SK-MEL-5 (cell line): ENCODE data around the gene MVK. TPM values are rescaled to one million over a fixed set of nuclear protein-coding genes. Genes with fewer than 3 reads are reported as not detected.

Source experiments
- DNase-seq: peaks from one replicate; pipeline ENCODE4 v3.0.0-alpha.2; 2016; ENCODE audit warnings: low read depth, low spot score
- in situ Hi-C: cut with HindIII; loops from 2 replicates; pipeline ENCODE4 v1.10.0; 2016; ENCODE audit warnings: low sequenced_read_pairs, high pct_unique_total_duplicates, low pct_unique_long_range_greater_than_20kb
- total RNA-seq: library from RNA; depleted of rRNA; stranded (reverse); fragments of >200 nt; shearing (Covaris generic); gene quantifications from 2 replicates; pipeline ENCODE4 v1.2.3, GENCODE V29; 2014

Gene MVK
- total RNA-seq, 1 experiment from 2014 or later, result 27.2 TPM

GRCh38 chr12:109558374-109559199 is 15.0 kb upstream of the MVK start:
- in situ Hi-C loops, result no loop called here
- no peak for DNase-seq

GRCh38 chr12:109559200-109559505 is 14.4 kb upstream of the MVK start:
- in situ Hi-C loops, result no loop called here

GRCh38 chr12:109559601-109560000 is 14.0 kb upstream of the MVK start:
- DNase-seq, result no peak
- in situ Hi-C loops, result no loop called here

More at GRCh38 chr12:109559200-109559505, 14.4 kb upstream of the MVK start:
- DNase-seq, result no peak

DNA sequence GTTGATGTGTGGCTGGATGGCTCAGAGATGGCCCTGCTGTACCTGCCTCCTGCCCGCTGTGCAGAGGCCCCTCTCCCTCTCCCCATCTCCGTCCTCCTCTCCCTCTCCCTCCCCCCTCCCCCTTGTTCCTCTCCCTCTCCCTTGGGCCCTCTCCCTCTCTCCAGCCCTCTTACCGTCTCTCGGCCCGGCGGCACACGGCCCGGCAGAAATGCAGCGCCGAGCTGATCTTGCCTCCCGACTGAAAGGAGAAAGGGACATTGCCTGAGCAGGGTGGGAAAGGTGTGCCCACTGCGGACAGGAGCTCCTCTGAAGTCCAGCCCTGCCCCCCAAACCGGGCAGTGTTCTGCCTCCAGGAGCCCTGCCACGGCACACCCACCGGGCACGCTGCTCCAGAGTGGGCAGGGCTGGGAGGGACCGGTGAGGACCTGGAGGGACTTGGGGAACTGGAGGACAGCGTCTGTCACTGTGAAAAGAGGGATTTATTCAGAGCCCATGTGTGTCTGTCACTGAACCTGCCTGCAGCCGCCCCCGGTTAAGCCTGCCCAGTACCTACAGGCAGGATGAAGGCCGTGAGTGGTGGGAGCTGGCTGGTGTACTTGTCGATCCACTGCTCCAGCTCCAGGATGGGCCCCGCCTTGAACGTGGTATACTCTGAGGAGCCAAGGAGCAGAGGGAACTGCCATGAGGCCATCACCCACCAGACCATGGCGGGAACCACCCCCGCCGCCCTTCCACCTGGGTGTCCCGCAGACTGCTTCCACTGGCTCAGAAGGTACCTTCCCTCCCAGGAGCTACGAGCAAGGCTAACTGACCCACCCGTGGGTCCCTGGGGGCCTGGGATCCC is 12.5 kb upstream of the MVK start:
- DNase-seq, result no peak

DNA sequence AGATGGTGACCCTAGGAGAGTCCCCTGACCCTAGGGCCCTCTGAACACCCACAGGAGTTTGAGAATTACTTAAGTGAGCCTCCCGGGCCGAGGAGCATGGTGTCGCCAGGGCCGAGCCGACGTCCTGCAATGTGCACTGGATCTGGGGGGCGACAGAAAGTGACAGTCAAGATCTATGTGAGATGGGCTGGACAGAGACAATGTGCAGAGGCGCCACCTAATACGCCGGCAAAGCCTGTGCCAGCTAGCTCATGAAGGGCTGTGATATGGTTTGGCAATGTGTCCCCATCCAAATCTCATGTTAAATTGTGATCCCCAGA is 11.9 kb upstream of the MVK start:
- in situ Hi-C loops, result no loop called here
- no peak for DNase-seq

More for the DNA sequence above, 12.5 kb upstream of the MVK start:
- in situ Hi-C loops, result no loop called here

DNA sequence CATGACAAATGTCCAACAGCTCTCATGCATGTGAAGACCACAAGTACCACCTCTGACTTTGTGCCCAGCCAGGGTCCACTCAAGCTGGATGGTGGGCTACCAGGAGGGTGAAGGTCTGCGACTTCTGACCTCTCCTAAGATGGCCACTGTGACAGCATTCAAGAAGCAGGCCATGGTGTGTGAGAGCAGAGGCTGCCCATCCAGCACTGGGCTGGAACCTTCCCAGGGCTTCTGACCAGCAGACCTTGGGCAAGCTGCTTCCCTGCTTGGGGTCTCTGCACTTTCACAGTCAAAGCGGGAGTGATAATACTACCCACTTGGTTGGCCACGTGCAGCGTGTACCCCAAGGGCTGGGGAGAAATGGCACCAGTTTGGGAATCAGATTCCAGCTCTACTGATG is 10.7 kb upstream of the MVK start:
- in situ Hi-C loops, result no loop called here
- DNase-seq, result no peak

DNA sequence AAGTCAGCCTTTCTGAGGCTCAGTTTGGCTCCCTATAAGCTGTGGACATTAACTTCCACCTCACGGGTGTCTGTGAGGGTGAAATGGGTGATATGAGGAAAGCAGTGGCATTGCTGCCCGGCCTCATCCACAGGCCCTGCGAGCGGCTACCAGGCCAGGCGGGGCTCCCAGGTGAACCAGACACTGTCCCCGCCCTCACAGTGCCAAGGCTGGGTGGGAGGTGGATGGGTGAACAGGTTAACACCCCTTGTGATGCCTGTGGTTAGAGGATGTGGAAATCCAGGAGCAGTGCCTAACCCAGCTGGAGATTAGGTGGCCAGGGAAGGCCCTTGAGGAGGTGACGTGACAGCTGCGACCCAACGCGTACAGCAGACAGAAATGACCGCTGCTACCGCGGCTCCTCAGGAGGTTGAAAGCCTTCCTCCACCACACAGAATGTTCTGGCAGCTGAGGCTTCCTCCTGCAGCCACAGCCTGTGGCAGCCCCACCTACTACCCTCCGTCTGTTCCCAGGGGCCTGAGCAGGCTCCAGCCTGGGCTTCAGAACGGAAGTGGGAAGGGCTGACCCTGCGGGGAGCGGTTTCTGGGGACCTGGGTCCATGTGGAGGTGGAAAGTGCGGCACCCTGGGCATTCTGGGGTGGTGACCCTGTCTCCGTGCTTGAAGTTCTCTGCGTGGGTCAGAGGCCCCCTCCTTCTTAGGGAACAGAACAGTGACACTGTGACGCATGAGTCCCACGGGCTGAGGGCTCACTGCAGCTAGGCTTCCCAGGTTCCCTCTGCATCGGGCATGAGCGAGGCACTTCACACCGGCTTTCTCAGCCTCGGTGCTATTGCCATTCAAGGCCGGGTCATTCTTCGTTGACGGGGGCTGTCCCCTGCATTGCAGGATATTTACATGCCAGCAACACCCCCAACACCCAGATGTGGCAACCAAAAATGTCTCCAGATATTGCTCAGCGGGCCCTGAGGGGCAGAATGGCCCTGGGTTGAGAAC is 10.0 kb upstream of the MVK start:
- in situ Hi-C loops, result no loop called here
- no peak for DNase-seq

DNA sequence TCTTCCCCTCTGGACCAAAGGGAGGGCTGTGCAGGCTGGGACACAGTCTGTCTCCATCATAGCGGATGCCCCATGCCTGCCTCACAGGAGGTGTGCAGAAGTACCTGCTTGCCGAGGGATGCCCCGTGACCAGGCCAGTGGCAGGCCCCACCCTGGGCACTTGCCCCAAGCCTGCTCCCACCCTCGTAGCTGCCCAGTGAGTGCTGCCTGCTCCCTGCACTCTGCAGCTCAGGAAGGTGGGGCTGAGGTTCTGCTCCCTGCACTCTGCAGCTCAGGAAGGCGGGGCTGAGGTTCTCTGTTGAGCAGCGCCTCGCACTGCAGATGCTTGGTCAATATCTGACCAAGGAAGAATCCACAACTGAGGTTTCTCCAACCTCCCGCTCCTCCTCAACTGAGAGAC is 7.2 kb upstream of the MVK start:
- DNase-seq, result no peak
- in situ Hi-C loops, result no loop called here

GRCh38 chr12:109567296-109567695 is 6.3 kb upstream of the MVK start:
- in situ Hi-C loops, result no loop called here
- no peak for DNase-seq

DNA sequence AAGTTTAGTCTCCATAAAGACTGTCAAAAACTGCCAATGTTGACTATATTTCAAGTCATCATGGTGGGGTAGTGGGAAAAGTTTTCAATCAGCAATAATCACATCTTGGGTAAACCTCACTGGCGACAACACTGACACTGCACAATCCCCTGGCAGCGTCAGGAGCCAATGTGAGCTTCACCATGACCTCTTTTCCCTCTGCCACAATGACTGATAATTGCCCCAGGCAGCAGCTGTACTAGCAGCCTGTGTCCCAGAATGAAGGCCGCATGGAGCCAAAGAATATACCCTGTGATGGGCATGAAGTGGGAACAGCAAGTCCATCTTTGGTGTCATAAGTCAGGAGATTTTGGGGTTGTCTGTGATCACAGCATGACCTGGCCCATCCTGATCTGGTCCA is 5.6 kb upstream of the MVK start:
- in situ Hi-C loops, result no loop called here
- no peak for DNase-seq

GRCh38 chr12:109568486-109568885 is 5.1 kb upstream of the MVK start:
- DNase-seq, result no peak
- in situ Hi-C loops, result no loop called here

- in situ Hi-C loops, result no loop called here
- no peak for DNase-seq
Measured at GRCh38 chr12:109571773-109572505, 1.7 kb upstream of the MVK start.

DNA sequence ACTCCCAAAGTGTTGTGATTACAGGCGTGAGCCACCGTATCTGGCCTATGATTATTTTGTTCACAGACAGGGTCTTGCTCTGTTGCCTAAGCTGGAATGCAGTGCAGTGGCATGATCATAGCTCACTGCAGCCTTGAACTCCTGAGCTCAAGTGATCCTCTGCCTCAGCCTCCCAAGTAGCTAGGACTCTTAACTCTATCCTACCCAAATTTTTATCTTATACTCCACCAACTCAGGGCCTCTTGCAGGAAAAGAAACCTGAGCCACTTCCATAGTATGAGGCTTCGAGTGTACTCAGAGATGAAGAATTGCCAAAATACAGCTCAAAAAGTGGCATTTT is 1.1 kb upstream of the MVK start:
- DNase-seq, result no peak
- in situ Hi-C loops, result no loop called here

DNA sequence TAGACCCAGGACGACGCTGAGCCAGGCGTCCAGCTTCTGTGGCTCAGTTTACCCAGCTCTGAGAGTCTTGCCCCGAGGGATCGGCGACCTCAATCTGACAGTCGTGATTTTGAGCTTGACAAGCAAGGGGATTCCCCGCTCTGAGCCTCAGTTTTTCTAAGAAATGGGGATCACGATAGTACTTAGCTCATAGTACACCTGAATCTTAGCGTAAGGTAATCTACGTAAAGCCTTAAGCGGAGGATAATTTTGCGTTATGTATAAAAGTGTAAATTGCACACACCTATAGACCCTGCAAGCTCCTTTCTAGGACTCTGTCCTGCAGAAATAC is 285 bp downstream of the MVK start:
- in situ Hi-C loops, result no loop called here
- DNase-seq, result no peak

- DNase-seq, result no peak
- in situ Hi-C loops, result no loop called here
Measured at GRCh38 chr12:109575683-109576082, 2.1 kb downstream of the MVK start.

DNA sequence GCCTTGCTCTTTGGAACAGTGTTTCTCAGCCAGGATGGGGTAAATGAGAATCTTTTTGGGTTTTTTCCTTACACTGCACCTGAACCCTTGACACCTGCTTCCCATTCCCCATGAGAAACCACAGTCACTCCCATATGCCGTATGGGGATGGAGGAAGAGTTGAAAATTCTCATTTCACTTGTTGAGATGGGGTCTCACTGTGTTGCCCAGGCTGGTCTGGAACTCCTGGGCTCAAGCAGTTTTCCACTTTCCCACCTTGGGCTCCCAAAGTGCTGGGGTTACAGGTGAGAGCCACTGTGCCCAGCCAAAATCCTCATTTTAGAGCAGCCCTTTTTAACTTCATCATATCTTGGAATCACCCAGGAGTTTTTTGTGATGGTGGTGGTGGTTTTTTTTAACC is 3.7 kb downstream of the MVK start:
- in situ Hi-C loops, result no loop called here
- DNase-seq, result no peak

- DNase-seq, result no peak
- in situ Hi-C loops, result no loop called here
Measured at GRCh38 chr12:109578330-109578927, 4.8 kb downstream of the MVK start.
